HepG2 (cell line): ENCODE results near the gene ERBB3. TPM values are rescaled to one million over a fixed set of nuclear protein-coding genes. Genes with fewer than 3 reads are reported as not detected.

Source experiments
- CBFB ChIP-seq: sonication (generic); formaldehyde crosslinking; IDR thresholded peaks from 2 replicates; pipeline ENCODE4 v1.4.0; 2020; ENCODE audit warnings: missing genetic modification reagents
- CTCF ChIP-seq: sonication (generic); formaldehyde crosslinking; IDR thresholded peaks from 2 replicates; pipeline ENCODE4 v1.5.0; 2020; ENCODE audit warnings: mild to moderate bottlenecking, missing genetic modification reagents, moderate library complexity
- ERF ChIP-seq: IDR thresholded peaks from 2 replicates; pipeline ENCODE4 v1.6.1; 2018; ENCODE audit warnings: missing biosample characterization, missing genetic modification reagents
- GATAD2A ChIP-seq: IDR thresholded peaks from 2 replicates; pipeline ENCODE4 v1.6.1; 2016
- HOXA5 ChIP-seq: sonication (generic); formaldehyde crosslinking; IDR thresholded peaks from 2 replicates; pipeline ENCODE4 v1.4.0; 2020; ENCODE audit warnings: missing genetic modification reagents
- KAT8 ChIP-seq: IDR thresholded peaks from 2 replicates; pipeline ENCODE4 v1.6.1; 2016; ENCODE audit warnings: missing genetic modification reagents, missing compliant biosample characterization
- NCOA1 ChIP-seq: sonication (generic); formaldehyde crosslinking; IDR thresholded peaks from 2 replicates; pipeline ENCODE4 v1.9.0; 2021; ENCODE audit warnings: missing genetic modification reagents
- NCOA2 ChIP-seq: sonication (generic); formaldehyde crosslinking; IDR thresholded peaks from 2 replicates; pipeline ENCODE4 v1.8.0; 2022; ENCODE audit warnings: inconsistent platforms
- NFE2L2 ChIP-seq: fragments of 150-350 bp; IDR thresholded peaks from 2 replicates; pipeline ENCODE4 v1.6.1; 2014; ENCODE audit warnings: low read length
- NFIC ChIP-seq: IDR thresholded peaks from 2 replicates; pipeline ENCODE4 v1.6.1; 2012; ENCODE audit warnings: mild to moderate bottlenecking, low read length, inconsistent platforms
- NR2F1 ChIP-seq, 2 experiments: fragments of 450-650 bp in 1 of 2; formaldehyde crosslinking in 1 of 2; IDR thresholded peaks; 2 replicates each; pipeline versions ENCODE4 v1.5.0 to v1.6.1; 2016 to 2020; ENCODE audit warnings: mild to moderate bottlenecking in 1 of 2, missing compliant biosample characterization in 1 of 2, missing genetic modification reagents in 1 of 2, moderate library complexity in 1 of 2
- POLR2AphosphoS5 ChIP-seq: IDR thresholded peaks from 2 replicates; pipeline ENCODE4 v1.6.1; 2012; ENCODE audit warnings: low read depth, low read length
- SIN3B ChIP-seq: fragments of 150-350 bp; IDR thresholded peaks from 2 replicates; pipeline ENCODE4 v1.6.1; 2014; ENCODE audit warnings: low read length
- SRY ChIP-seq: sonication (generic); formaldehyde crosslinking; IDR thresholded peaks from 2 replicates; pipeline ENCODE4 v1.8.0; 2022; ENCODE audit warnings: mild to moderate bottlenecking, missing genetic modification reagents
- XBP1 ChIP-seq: sonication (generic); formaldehyde crosslinking; IDR thresholded peaks from 2 replicates; pipeline ENCODE4 v1.5.0; 2020; ENCODE audit warnings: missing genetic modification reagents
- YEATS2 ChIP-seq: sonication (generic); formaldehyde crosslinking; IDR thresholded peaks from 2 replicates; pipeline ENCODE4 v1.4.0; 2020; ENCODE audit warnings: missing genetic modification reagents, borderline replicate concordance
- YY1 ChIP-seq: IDR thresholded peaks from 2 replicates; pipeline ENCODE4 v1.6.1; 2011; ENCODE audit warnings: low read length, low read depth, moderate library complexity, mild to moderate bottlenecking; ENCODE audit not compliant: insufficient read depth, insufficient replicate concordance
- ZBTB49 ChIP-seq: sonication (generic); formaldehyde crosslinking; IDR thresholded peaks from 2 replicates; pipeline ENCODE4 v1.4.0; 2020; ENCODE audit warnings: missing genetic modification reagents, borderline replicate concordance
- ZBTB7A ChIP-seq: sonication (generic); formaldehyde crosslinking; IDR thresholded peaks from 2 replicates; pipeline ENCODE4 v1.8.0; 2022; ENCODE audit warnings: mild to moderate bottlenecking, missing genetic modification reagents
- ZC3H4 ChIP-seq: sonication (generic); formaldehyde crosslinking; IDR thresholded peaks from 2 replicates; pipeline ENCODE4 v1.4.0; 2020; ENCODE audit warnings: missing genetic modification reagents, borderline replicate concordance
- ZFP90 ChIP-seq: sonication (generic); formaldehyde crosslinking; IDR thresholded peaks from 2 replicates; pipeline ENCODE4 v1.8.0; 2022; ENCODE audit warnings: missing genetic modification reagents, mild to moderate bottlenecking, inconsistent platforms, borderline replicate concordance
- ZNF18 ChIP-seq: sonication (generic); formaldehyde crosslinking; IDR thresholded peaks from 2 replicates; pipeline ENCODE4 v1.8.0; 2022; ENCODE audit warnings: mild to moderate bottlenecking, missing genetic modification reagents; ENCODE audit not compliant: insufficient replicate concordance
- ZNF362 ChIP-seq: sonication (generic); formaldehyde crosslinking; IDR thresholded peaks from 2 replicates; pipeline ENCODE4 v1.4.0; 2020; ENCODE audit warnings: missing genetic modification reagents, mild to moderate bottlenecking, borderline replicate concordance
- ZNF557 ChIP-seq: sonication (generic); formaldehyde crosslinking; IDR thresholded peaks from 2 replicates; pipeline ENCODE4 v1.4.0; 2020; ENCODE audit warnings: missing genetic modification reagents
- ZNF747 ChIP-seq: sonication (generic); formaldehyde crosslinking; IDR thresholded peaks from 2 replicates; pipeline ENCODE4 v1.8.1; 2023; ENCODE audit warnings: missing genetic modification reagents, mild to moderate bottlenecking, borderline replicate concordance
- ZZZ3 ChIP-seq: sonication (generic); formaldehyde crosslinking; IDR thresholded peaks from 2 replicates; pipeline ENCODE4 v1.4.0; 2020; ENCODE audit warnings: missing genetic modification reagents, mild to moderate bottlenecking, borderline replicate concordance
- polyA plus RNA-seq, 8 experiments: library from polyadenylated mRNA; depleted of rRNA in 3 of 8; stranded (reverse) in 7 of 8; unstranded in 1 of 8; fragments of >200 nt; fragmentation: Illumina TruSeq in 4 of 8; extraction: Trizol in 4 of 8; gene quantifications; 2 replicates each; pipeline versions ENCODE4 v1.2.1 to v1.2.3, GENCODE V29; 2011 to 2016; ENCODE audit warnings: low read depth in 4 of 8, missing spikeins in 1 of 8, mixed read lengths in 1 of 8; ENCODE audit not compliant: insufficient read depth in 1 of 8
- total RNA-seq, 5 experiments: library from RNA; depleted of rRNA; stranded (reverse); fragments of >200 nt; fragmentation: Illumina TruSeq; extraction: Trizol; gene quantifications; 2 replicates each; pipeline ENCODE4 v1.2.3, GENCODE V29; 2016; ENCODE audit warnings: low read depth in 1 of 5

The ERBB3 gene
- total and polyA plus RNA-seq, 2 of the 13 experiments (the other 11 are each of a cell fraction or from before 2014, with no cell fraction given): 93.6 to 358 TPM

GRCh38 chr12:56119361-56119796 is 39.4 kb downstream of the ERBB3 start (continued):
- TF ChIP-seq HOXA5 (CRISPR knock-in tag): 0 out of 2 replicates have a peak, but pooled peaks have one; percentile 58
- no peak for TF ChIP-seq ZNF747 (CRISPR knock-in tag)
- no peak for TF ChIP-seq NFE2L2
- TF ChIP-seq ZNF557 (CRISPR knock-in tag): 0 out of 2 replicates have a peak, but pooled peaks have one; percentile 33
- no peak for TF ChIP-seq NFIC
- TF ChIP-seq CTCF: peak; percentile 90
- peak; percentile 19 for TF ChIP-seq YY1
- peak; percentile 29; the same call in 1 of the 2 replicates for TF ChIP-seq KAT8 (CRISPR knock-in tag)
- TF ChIP-seq SIN3B: peak; percentile 60; the same call in 1 of the 2 replicates
- TF ChIP-seq SRY (CRISPR knock-in tag): no peak
- no peak for TF ChIP-seq ZZZ3
- TF ChIP-seq NCOA2 (CRISPR knock-in tag): 0 out of 2 replicates have a peak, but pooled peaks have one; percentile 23
- no peak for TF ChIP-seq POLR2AphosphoS5
- no peak for TF ChIP-seq ZNF362 (CRISPR knock-in tag)
- peak; percentile 33 to 72; a peak in 1 of 4 replicates for TF ChIP-seq NR2F1 (CRISPR knock-in tag; IDR thresholded peaks at IDR 0.05)
- 0 out of 2 replicates have a peak, but pooled peaks have one; percentile 19 for TF ChIP-seq ERF
- no peak for TF ChIP-seq ZNF18
- TF ChIP-seq XBP1 (CRISPR knock-in tag): no peak
- TF ChIP-seq ZBTB7A: no peak
- no peak for TF ChIP-seq ZBTB49 (CRISPR knock-in tag)
- TF ChIP-seq GATAD2A (CRISPR knock-in tag): peak; percentile 79
- no peak for TF ChIP-seq ZC3H4 (CRISPR knock-in tag)
- 0 out of 2 replicates have a peak, but pooled peaks have one; percentile 35 for TF ChIP-seq ZFP90 (CRISPR knock-in tag)
- 0 out of 2 replicates have a peak, but pooled peaks have one; percentile 17 for TF ChIP-seq YEATS2 (CRISPR knock-in tag)
- no peak for TF ChIP-seq CBFB (CRISPR knock-in tag)
- no peak for TF ChIP-seq NCOA1 (CRISPR knock-in tag)
